AG04449 (cell line): ENCODE results near the gene CALHM3.

Experiments used
- CTCF ChIA-PET: fragments of 350-600 bp; formaldehyde crosslinking; extraction: SDS; loops from one replicate; lab custom pipeline; 2021; ENCODE audit warnings: antibody characterized with exemption; lab: Yijun Ruan, JAX
- POLR2A ChIA-PET: fragments of 400-600, 350-600 bp; formaldehyde crosslinking; extraction: SDS; loops from one replicate; lab custom pipeline; 2020; ENCODE audit warnings: antibody characterized with exemption, inconsistent platforms; lab: Yijun Ruan, JAX
- DNase-seq: peaks from one replicate; pipeline ENCODE4 v3.0.0-alpha.2; 2010; ENCODE audit warnings: low read depth, low spot score
- H3K4me3 ChIP-seq: 2 replicates; pipeline ENCODE4 v1.5.1; 2011; ENCODE audit warnings: low read depth, mild to moderate bottlenecking, control low read depth, low read length
- CTCF ChIP-seq: IDR thresholded peaks from one replicate; pipeline ENCODE4 v1.5.1; 2011; ENCODE audit warnings: mild to moderate bottlenecking, moderate library complexity, low read length, control low read depth, inconsistent platforms; ENCODE audit not compliant: insufficient read depth; ENCODE audit errors: missing control alignments

CALHM3 gene

GRCh38 chr10:103472005-103472404 lies 7.0 kb downstream of the CALHM3 start:
- DNase-seq: no peak
- ChIA-PET POLR2A (no interaction called here), CTCF (interaction anchor here (1.0 to 11.0 kb wide), 3 partner anchors 9 to 56 kb away, joined by 4 to 83 read pairs (median 9); no protein-coding TSS in a partner anchor)
- no peak for TF ChIP-seq CTCF
- no peak overlapping the region for H3K4me3 ChIP-seq

GRCh38 chr10:103470761-103471653 lies 8.0 kb downstream of the CALHM3 start:
- POLR2A ChIA-PET: no interaction called here
- CTCF ChIA-PET: interaction anchor here (2.2 to 11.0 kb wide), 2 partner anchors 10 to 13 kb away, joined by 9 to 83 read pairs; no protein-coding TSS in a partner anchor
- no peak overlapping the region for H3K4me3 ChIP-seq
- no peak for DNase-seq
- no peak for TF ChIP-seq CTCF

- no peak for DNase-seq
- ChIA-PET POLR2A (no interaction called here), CTCF (interaction anchor here (0.9 to 11.0 kb wide), 3 partner anchors 12 to 15 kb away, joined by 3 to 83 read pairs (median 7); no protein-coding TSS in a partner anchor)
- no peak overlapping the region for H3K4me3 ChIP-seq
- TF ChIP-seq CTCF: no peak
These were observed 9.8 kb downstream of the CALHM3 start for GRCh38 chr10:103469201-103469600.

GRCh38 chr10:103467406-103467805 lies 11.6 kb downstream of the CALHM3 start:
- no peak for DNase-seq
- ChIA-PET POLR2A (no interaction called here), CTCF (interaction anchor here (1.5 to 2.1 kb wide), 2 partner anchors 14 to 17 kb away, joined by 4 to 6 read pairs; no protein-coding TSS in a partner anchor)
- no peak overlapping the region for H3K4me3 ChIP-seq
- no peak for TF ChIP-seq CTCF

GRCh38 chr10:103466734-103467133 lies 12.3 kb downstream of the CALHM3 start:
- POLR2A ChIA-PET: no interaction called here
- TF ChIP-seq CTCF: no peak
- CTCF ChIA-PET: interaction anchor here (1.2 to 2.1 kb wide), 2 partner anchors 9 to 18 kb away, joined by 5 to 6 read pairs; no protein-coding TSS in a partner anchor
- no peak for DNase-seq
- no peak overlapping the region for H3K4me3 ChIP-seq
